PFSK-1 (cell line): ENCODE results near the gene PTPN23.

Source experiments
- FOXP2 ChIP-seq: optimal IDR thresholded peaks from 2 replicates; pipeline ENCODE3; 2011; ENCODE audit warnings: borderline replicate concordance, control low read depth, inconsistent platforms; ENCODE audit not compliant: insufficient read depth; ENCODE audit errors: extremely low read length, extremely low read depth
- POLR2AphosphoS5 ChIP-seq: IDR thresholded peaks from 2 replicates; pipeline ENCODE4 v1.6.1; 2012; ENCODE audit warnings: low read depth, mild to moderate bottlenecking, control low read depth, low read length, moderate library complexity
- REST ChIP-seq, 2 experiments: IDR thresholded peaks; 2 replicates each; pipeline versions ENCODE4 v1.6.1 to v1.8.0; 2011 to 2012; ENCODE audit warnings: low read depth in 2 of 2, low read length in 2 of 2, control low read depth in 1 of 2, inconsistent platforms in 1 of 2, mild to moderate bottlenecking in 1 of 2, moderate library complexity in 1 of 2; ENCODE audit not compliant: insufficient read depth in 1 of 2
- SIN3A ChIP-seq: IDR thresholded peaks from 2 replicates; pipeline ENCODE4 v1.6.1; 2012; ENCODE audit warnings: mild to moderate bottlenecking, low read length, moderate library complexity, borderline replicate concordance; ENCODE audit not compliant: insufficient read depth
- TAF1 ChIP-seq: IDR thresholded peaks from 2 replicates; pipeline ENCODE4 v1.6.1; 2012; ENCODE audit warnings: low read length, control low read depth, borderline replicate concordance; ENCODE audit not compliant: insufficient read depth

Gene PTPN23

GRCh38 chr3:47441796-47442551 lies 61.2 kb downstream of the PTPN23 start:
- no peak for TF ChIP-seq TAF1
- no peak for TF ChIP-seq FOXP2
- no peak for TF ChIP-seq REST (IDR thresholded peaks at IDR 0.05; ENCODE audit: insufficient read depth in 1 of 2, low read depth in 2 of 2, low read length in 2 of 2)
- TF ChIP-seq SIN3A: no peak
- no peak for TF ChIP-seq POLR2AphosphoS5

GRCh38 chr3:47443611-47443995 lies 62.8 kb downstream of the PTPN23 start:
- TF ChIP-seq FOXP2 (no peak), SIN3A (no peak), REST (IDR thresholded peaks at IDR 0.05; ENCODE audit: insufficient read depth in 1 of 2, low read depth in 2 of 2, low read length in 2 of 2) (no peak), TAF1 (no peak), POLR2AphosphoS5 (no peak)

GRCh38 chr3:47444103-47444502 lies 63.3 kb downstream of the PTPN23 start:
- TF ChIP-seq FOXP2: no peak
- no peak for TF ChIP-seq REST (IDR thresholded peaks at IDR 0.05; ENCODE audit: insufficient read depth in 1 of 2, low read depth in 2 of 2, low read length in 2 of 2)
- TF ChIP-seq POLR2AphosphoS5: no peak
- TF ChIP-seq TAF1: no peak
- no peak for TF ChIP-seq SIN3A

- TF ChIP-seq SIN3A (no peak), POLR2AphosphoS5 (no peak), REST (IDR thresholded peaks at IDR 0.05; ENCODE audit: insufficient read depth in 1 of 2, low read depth in 2 of 2, low read length in 2 of 2) (no peak), TAF1 (no peak), FOXP2 (no peak)
Measured at GRCh38 chr3:47452453-47453215, 71.8 kb downstream of the PTPN23 start.
